ENCODE measurements around the gene PTPRH. TPM values are rescaled to one million over a fixed set of nuclear protein-coding genes. Genes with fewer than 3 reads are reported as not detected.
"Not testable (repeated sequence)": the region's sequence is repeated elsewhere in the genome, so short reads cannot be mapped to it uniquely, and the experiment has no call there.

Gene PTPRH
- total RNA-seq, 1 donor from 2014 or later = 1.0 TPM

- Histone ChIP-seq H4K20me1 (ENCODE audit: insufficient read depth, low read length) (peaks cover 3% of the 10 kb centered on the region), H3K9ac (ENCODE audit: low read length) (no peak overlapping the region), H3K27ac (ENCODE audit: low read depth, low read length) (no peak overlapping the region), H3K4me3 (ENCODE audit: insufficient read depth, low read depth, low read length) (no peak overlapping the region), H3K79me2 (ENCODE audit: insufficient read depth, low read length) (no peaks in the 10 kb centered on the region), H3K27me3 (ENCODE audit: insufficient read depth, low read length) (no peaks in the 10 kb centered on the region), H2AFZ (ENCODE audit: low read depth, low read length) (no peak overlapping the region), H3K36me3 (ENCODE audit: insufficient read depth, low read length) (no peaks in the 10 kb centered on the region), H3K4me2 (ENCODE audit: low read length) (no peak overlapping the region), H3K9me3 (ENCODE audit: insufficient read depth, low read depth, low read length) (peaks cover 5% of the 10 kb centered on the region), H3K4me1 (ENCODE audit: insufficient read depth, low read length) (peaks cover 25% of the 10 kb centered on the region)
- peaks cover 4% of the 10 kb centered on the region for H3K27me3 Mint-ChIP-seq (ENCODE audit: low read depth, unreplicated experiment)
- peaks cover 16% of the 10 kb centered on the region for H3K4me1 Mint-ChIP-seq (ENCODE audit: low read depth, unreplicated experiment)
- TF ChIP-seq EZH2 (IDR thresholded peaks at IDR 0.05; ENCODE audit: insufficient read depth, low read length) = no peak
- peak; percentile 5 for TF ChIP-seq CTCF (IDR thresholded peaks at IDR 0.05; ENCODE audit: insufficient read depth, low read depth, low read length)
- H3K36me3 Mint-ChIP-seq (ENCODE audit: low read depth, unreplicated experiment) = peaks cover 3% of the 10 kb centered on the region
- FAIRE-seq (no peak), DNase-seq (ENCODE audit: low read depth) (no peak)
- no peak overlapping the region for H3K4me3 Mint-ChIP-seq (ENCODE audit: unreplicated experiment)
- H3K27ac Mint-ChIP-seq (ENCODE audit: unreplicated experiment) = peak overlapping the region; percentile 20
- peaks cover 11% of the 10 kb centered on the region for H3K9me3 Mint-ChIP-seq (ENCODE audit: unreplicated experiment)
These were observed 3.1 kb upstream of the PTPRH start for GRCh38 chr19:55212447-55212846.

GRCh38 chr19:55209693-55210472 is 582 bp upstream of the PTPRH start:
- H3K9ac ChIP-seq (ENCODE audit: low read length) = peak overlapping the region; percentile 53
- no peaks in the 10 kb centered on the region for H3K36me3 Mint-ChIP-seq (ENCODE audit: low read depth, unreplicated experiment)
- peaks cover 18% of the 10 kb centered on the region for H3K4me1 Mint-ChIP-seq (ENCODE audit: low read depth, unreplicated experiment)
- TF ChIP-seq EZH2 (IDR thresholded peaks at IDR 0.05; ENCODE audit: insufficient read depth, low read length) = no peak
- peak overlapping the region; percentile 72 for H3K27ac ChIP-seq (ENCODE audit: low read depth, low read length)
- H3K79me2 ChIP-seq (ENCODE audit: insufficient read depth, low read length) = no peaks in the 10 kb centered on the region
- peak overlapping the region; percentile 34 for H3K27ac Mint-ChIP-seq (ENCODE audit: unreplicated experiment)
- peaks cover 28% of the 10 kb centered on the region for H3K4me1 ChIP-seq (ENCODE audit: insufficient read depth, low read length)
- H3K4me2 ChIP-seq (ENCODE audit: low read length) = peak overlapping the region; percentile 48
- H3K27me3 ChIP-seq (ENCODE audit: insufficient read depth, low read length) = no peaks in the 10 kb centered on the region
- H3K27me3 Mint-ChIP-seq (ENCODE audit: low read depth, unreplicated experiment) = peaks cover 15% of the 10 kb centered on the region
- H2AFZ ChIP-seq (ENCODE audit: low read depth, low read length) = no peak overlapping the region
- FAIRE-seq (no peak), DNase-seq (ENCODE audit: low read depth) (peak; percentile 98)
- H4K20me1 ChIP-seq (ENCODE audit: insufficient read depth, low read length) = peaks cover 3% of the 10 kb centered on the region
- peaks cover 5% of the 10 kb centered on the region for H3K9me3 Mint-ChIP-seq (ENCODE audit: unreplicated experiment)
- no peaks in the 10 kb centered on the region for H3K36me3 ChIP-seq (ENCODE audit: insufficient read depth, low read length)
- no peak overlapping the region for H3K4me3 ChIP-seq (ENCODE audit: insufficient read depth, low read depth, low read length)
- H3K9me3 ChIP-seq (ENCODE audit: insufficient read depth, low read depth, low read length) = peaks cover 5% of the 10 kb centered on the region
- peak overlapping the region; percentile 58 for H3K4me3 Mint-ChIP-seq (ENCODE audit: unreplicated experiment)

- H3K27me3 ChIP-seq (ENCODE audit: insufficient read depth, low read length) = no peaks in the 10 kb centered on the region
- peak overlapping the region; percentile 73 for H3K4me2 ChIP-seq (ENCODE audit: low read length)
- Mint-ChIP-seq H3K27me3 (ENCODE audit: low read depth, unreplicated experiment) (peaks cover 22% of the 10 kb centered on the region), H3K36me3 (ENCODE audit: low read depth, unreplicated experiment) (no peaks in the 10 kb centered on the region), H3K4me3 (ENCODE audit: unreplicated experiment) (peak overlapping the region; percentile 8), H3K4me1 (ENCODE audit: low read depth, unreplicated experiment) (peaks cover 18% of the 10 kb centered on the region), H3K27ac (ENCODE audit: unreplicated experiment) (peak overlapping the region; percentile 92), H3K9me3 (ENCODE audit: unreplicated experiment) (no peaks in the 10 kb centered on the region)
- FAIRE-seq (no peak), DNase-seq (ENCODE audit: low read depth) (peak; percentile 76)
- TF ChIP-seq CTCF (IDR thresholded peaks at IDR 0.05; ENCODE audit: insufficient read depth, low read depth, low read length) (no peak), EZH2 (IDR thresholded peaks at IDR 0.05; ENCODE audit: insufficient read depth, low read length) (no peak)
- H3K4me3 ChIP-seq (ENCODE audit: insufficient read depth, low read depth, low read length) = peak overlapping the region; percentile 7
- peak overlapping the region; percentile 37 for H3K9ac ChIP-seq (ENCODE audit: low read length)
- H3K9me3 ChIP-seq (ENCODE audit: insufficient read depth, low read depth, low read length) = no peaks in the 10 kb centered on the region
- H3K36me3 ChIP-seq (ENCODE audit: insufficient read depth, low read length) = no peaks in the 10 kb centered on the region
- H3K79me2 ChIP-seq (ENCODE audit: insufficient read depth, low read length) = no peaks in the 10 kb centered on the region
- H3K27ac ChIP-seq (ENCODE audit: low read depth, low read length) = peak overlapping the region; percentile 53
- H2AFZ ChIP-seq (ENCODE audit: low read depth, low read length) = peak overlapping the region; percentile 36
- peaks cover 28% of the 10 kb centered on the region for H3K4me1 ChIP-seq (ENCODE audit: insufficient read depth, low read length)
- H4K20me1 ChIP-seq (ENCODE audit: insufficient read depth, low read length) = peaks cover 3% of the 10 kb centered on the region
These were observed 2.4 kb downstream of the PTPRH start for GRCh38 chr19:55206664-55207500.

GRCh38 chr19:55202199-55202598 is 7.1 kb downstream of the PTPRH start:
- H3K79me2 ChIP-seq (ENCODE audit: insufficient read depth, low read length); H3K4me1 Mint-ChIP-seq (ENCODE audit: low read depth, unreplicated experiment); H3K27me3 ChIP-seq (ENCODE audit: insufficient read depth, low read length); DNase-seq (ENCODE audit: low read depth); H3K4me3 ChIP-seq (ENCODE audit: insufficient read depth, low read depth, low read length); H3K4me2 ChIP-seq (ENCODE audit: low read length); H3K36me3 Mint-ChIP-seq (ENCODE audit: low read depth, unreplicated experiment); H3K4me1 ChIP-seq (ENCODE audit: insufficient read depth, low read length); H3K27ac ChIP-seq (ENCODE audit: low read depth, low read length); H3K9me3 Mint-ChIP-seq (ENCODE audit: unreplicated experiment); FAIRE-seq; H4K20me1 ChIP-seq (ENCODE audit: insufficient read depth, low read length); H3K27ac Mint-ChIP-seq (ENCODE audit: unreplicated experiment); H2AFZ ChIP-seq (ENCODE audit: low read depth, low read length); H3K36me3 ChIP-seq (ENCODE audit: insufficient read depth, low read length); H3K4me3 Mint-ChIP-seq (ENCODE audit: unreplicated experiment); H3K9ac ChIP-seq (ENCODE audit: low read length); H3K9me3 ChIP-seq (ENCODE audit: insufficient read depth, low read depth, low read length): not testable (repeated sequence)
- H3K27me3 Mint-ChIP-seq (ENCODE audit: low read depth, unreplicated experiment) = peaks cover 43% of the 10 kb centered on the region

Data from astrocyte (in vitro differentiated cells and primary cell).